HG03354 (cell line): ENCODE data around the gene HDAC4.
"Not testable (repeated sequence)": the region's sequence is repeated elsewhere in the genome, so short reads cannot be mapped to it uniquely, and the experiment has no call there.

Experiments used
- ATAC-seq: cut with Tn5 transposase; IDR thresholded peaks from one replicate; pipeline ENCODE4 v1.9.1; 2021; ENCODE audit warnings: mild to moderate bottlenecking; ENCODE audit not compliant: unreplicated experiment, poor library complexity, severe bottlenecking

Gene HDAC4

GRCh38 chr2:239187464-239188253 lies 213.2 kb downstream of the HDAC4 start:
- ATAC-seq: no peak

DNA sequence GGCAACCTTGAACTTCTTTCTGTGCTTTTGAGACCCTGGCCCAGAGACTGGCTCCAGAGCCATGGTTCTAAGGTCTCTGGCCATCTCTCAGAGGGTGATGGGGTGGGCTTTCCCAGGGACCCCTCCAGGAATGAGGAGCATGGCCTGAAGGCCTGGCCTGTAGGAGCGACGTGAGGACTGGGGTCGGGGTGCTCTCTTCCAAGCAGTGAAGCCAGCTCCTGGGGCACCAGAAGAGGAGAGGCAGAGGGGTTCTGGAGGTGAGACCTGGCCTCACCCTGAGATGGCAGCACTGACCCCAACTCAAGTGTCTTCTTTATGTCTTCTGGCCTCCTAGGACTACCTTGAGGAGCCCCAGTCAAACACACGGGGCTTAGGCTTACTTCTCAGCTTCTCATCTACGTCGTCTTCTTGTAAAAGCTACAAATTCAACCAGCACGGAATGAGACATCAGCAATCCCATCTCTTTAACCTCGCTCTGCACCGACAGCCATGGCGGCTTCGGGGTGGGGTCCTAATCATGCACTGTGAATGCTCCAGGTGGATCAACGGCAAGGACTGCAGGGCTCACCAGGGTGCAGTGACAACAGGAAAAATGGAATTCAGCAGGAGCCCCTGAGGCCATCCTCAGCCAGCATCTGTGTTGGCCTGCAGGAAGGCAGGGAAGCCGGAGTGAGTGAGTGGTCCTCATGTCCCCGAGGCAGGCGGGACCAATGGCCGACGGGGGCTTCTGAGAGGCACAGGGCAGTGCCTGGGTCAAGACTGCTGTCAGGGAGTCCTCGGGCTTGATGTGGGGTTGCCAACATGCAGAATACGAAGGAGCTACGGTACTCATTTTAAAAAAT lies 214.1 kb downstream of the HDAC4 start:
- ATAC-seq: no peak

DNA sequence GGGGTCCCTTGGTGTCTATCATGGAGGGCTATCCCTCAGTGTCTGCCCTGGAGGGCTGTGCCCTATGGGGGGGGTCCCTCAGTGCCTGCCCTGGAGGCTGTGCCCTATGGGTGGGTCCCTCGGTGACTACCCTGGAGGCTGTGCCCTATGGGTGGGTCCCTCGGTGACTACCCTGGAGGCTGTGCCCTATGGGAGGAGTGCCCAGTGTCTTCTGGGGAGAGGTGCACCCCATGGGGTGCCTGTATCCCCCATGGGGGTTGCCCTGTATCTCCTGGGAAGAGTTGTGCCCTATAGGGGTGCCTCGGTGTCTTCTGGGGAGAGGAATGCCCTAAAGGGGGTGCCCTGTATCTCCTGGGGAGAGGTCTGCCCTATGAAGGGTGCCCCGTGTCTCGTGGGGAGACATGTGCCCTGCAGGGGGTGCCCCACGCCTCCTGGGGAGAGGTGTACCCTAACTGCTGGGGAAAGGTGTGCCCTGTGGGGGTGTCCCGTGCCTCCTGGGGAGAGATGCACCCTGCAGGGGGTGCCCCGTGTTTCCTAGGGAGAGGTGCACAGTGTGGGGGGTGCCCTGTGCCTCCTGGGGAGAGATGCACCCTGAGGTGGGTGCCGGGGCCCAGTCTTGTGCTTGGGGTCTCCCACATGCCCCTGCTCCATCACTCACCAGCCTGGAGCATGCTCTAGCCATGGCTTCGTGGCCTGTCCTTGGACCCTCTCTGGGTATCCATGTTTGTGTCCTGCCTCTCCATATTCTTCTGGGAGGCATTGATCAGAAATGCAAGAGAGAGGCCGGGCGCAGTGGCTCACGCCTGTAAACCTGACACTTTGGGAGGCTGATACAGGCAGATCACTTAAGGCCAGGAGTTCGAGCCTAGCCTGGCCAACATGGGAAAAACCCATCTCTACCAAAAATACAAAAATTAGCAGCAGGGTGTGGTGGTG lies 215.6 kb downstream of the HDAC4 start:
- no peak for ATAC-seq

DNA sequence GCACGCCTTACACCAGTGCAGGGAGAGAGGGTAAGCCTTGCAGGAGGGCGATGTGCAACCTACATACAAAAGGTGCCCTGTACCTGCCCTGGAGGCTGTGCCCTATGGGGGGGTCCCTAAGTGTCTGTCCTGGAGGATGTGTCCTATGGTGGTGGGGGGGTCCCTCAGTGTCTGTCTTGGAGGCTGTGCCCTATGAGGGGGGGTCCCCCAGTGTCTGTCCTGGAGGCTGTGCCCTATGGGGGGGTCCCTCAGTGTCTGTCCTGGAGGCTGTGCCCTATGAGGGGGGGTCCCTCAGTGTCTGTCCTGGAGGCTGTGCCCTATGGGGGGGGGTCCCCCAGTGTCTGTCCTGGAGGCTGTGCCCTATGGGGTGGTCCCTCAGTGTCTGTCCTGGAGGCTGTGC lies 216.6 kb downstream of the HDAC4 start:
- no peak for ATAC-seq

DNA sequence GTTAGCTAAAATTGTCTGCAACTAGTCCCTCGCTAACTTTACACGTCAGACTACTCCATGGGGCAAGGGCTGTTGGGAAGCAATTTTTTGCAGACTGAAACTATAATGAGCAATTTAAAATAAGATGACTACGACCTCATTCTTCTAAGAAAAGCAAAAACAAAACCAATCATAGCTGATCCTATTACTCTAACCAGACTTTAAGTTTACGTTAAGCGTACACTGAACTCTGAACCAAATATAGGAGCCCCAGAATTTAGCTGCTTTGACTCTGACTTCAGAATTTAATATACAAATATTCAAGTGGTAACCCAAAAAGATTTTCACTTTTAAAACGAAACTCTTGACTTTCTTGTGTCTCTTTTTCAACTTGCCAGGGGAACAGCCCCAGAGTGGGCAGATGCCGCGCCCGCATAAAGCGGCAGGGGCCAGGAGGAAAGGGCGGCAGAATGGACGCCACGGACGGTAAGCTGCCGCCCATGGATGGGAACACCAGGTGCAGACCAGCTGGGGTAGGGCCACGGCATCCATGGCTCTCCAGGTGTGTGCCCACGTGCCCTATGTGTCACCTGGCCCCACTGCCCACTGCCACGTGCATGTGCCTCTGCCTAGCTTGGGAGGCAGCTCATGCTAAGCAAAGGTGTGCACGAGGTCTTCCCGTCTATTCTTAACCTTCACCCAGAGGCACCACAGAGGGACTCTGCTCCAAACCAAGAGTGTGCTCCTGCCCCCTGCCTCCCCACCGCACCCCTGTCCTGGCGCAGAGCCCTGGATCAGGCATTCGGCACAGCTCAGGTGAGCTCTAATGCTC lies 217.6 kb downstream of the HDAC4 start:
- ATAC-seq: no peak

GRCh38 chr2:239181903-239182581 lies 218.8 kb downstream of the HDAC4 start:
- ATAC-seq: no peak

- no peak for ATAC-seq
These were observed 219.5 kb downstream of the HDAC4 start for GRCh38 chr2:239181074-239181902.

GRCh38 chr2:239180526-239181073 lies 220.2 kb downstream of the HDAC4 start:
- no peak for ATAC-seq

- no peak for ATAC-seq
These were observed 220.9 kb downstream of the HDAC4 start for GRCh38 chr2:239179851-239180371.

DNA sequence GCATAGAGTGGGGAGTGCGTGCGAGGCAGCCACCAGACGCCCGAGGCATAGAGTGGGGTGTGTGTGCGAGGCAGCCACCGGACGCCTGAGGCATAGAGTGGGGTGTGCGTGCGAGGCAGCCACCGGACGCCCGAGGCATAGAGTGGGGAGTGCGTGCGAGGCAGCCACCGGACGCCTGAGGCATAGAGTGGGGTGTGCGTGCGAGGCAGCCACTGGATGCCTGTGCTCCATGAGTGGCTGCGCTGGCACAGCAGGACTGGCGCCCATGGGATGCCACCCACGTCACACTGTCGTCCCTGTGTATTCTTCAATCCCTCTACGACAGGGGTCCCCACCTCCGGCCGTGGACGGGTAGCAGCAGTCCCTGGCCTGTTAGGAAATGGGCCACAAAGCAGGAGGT lies 221.9 kb downstream of the HDAC4 start:
- no peak for ATAC-seq

DNA sequence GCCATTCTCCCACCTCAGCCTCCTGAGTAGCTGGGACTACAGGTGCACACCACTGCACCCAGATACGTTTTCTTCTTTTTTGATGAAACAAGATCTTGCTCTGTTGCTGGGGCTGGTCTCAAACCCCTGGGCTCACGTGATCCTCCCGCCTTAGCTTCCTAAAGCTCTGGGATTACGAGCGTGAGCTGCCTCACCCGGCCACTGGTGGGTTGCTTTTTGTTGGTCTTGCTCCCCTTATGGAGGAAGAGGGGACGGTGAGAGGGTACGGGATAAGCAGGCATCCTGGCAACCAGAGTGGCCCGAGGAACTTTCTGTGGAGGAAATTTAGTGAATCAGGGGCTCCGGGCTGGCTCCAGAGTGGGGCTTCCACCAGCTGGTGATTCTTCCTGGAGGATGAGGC lies 222.3 kb downstream of the HDAC4 start:
- no peak for ATAC-seq

- no peak for ATAC-seq
These were observed 222.9 kb downstream of the HDAC4 start for GRCh38 chr2:239177908-239178307.

DNA sequence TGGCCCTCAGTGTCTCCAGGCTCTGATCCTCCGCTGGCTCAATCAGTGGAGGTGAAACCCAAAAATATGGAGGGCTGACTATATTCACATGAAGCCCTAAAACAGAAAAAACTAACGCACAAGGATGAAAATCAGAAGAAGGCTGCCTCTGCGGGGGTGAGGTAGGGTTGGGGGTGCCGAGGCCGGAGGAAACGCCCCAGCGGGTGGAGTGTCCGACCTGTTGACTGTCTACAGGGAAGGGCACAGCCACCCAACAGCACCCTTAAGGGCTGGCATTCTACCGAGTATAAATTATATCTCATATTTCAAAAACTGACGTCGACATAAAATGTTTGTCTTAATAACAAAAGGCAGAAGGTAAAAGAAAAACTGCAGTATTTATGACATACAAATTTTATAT lies 223.5 kb downstream of the HDAC4 start:
- ATAC-seq: no peak

- not testable (repeated sequence) for ATAC-seq
These were observed 224.5 kb downstream of the HDAC4 start for GRCh38 chr2:239176138-239176803.

- ATAC-seq: no peak
These were observed 225.6 kb downstream of the HDAC4 start for GRCh38 chr2:239175181-239175580.

GRCh38 chr2:239173301-239173700 lies 227.5 kb downstream of the HDAC4 start:
- no peak for ATAC-seq

- ATAC-seq: no peak
These were observed 229.2 kb downstream of the HDAC4 start for GRCh38 chr2:239171643-239172042.
